ENCODE data around the gene HOXD8.

Gene HOXD8

GRCh38 chr2:176110415-176111308 lies 18.8 kb upstream of the HOXD8 start:
- no peak overlapping the region for H3K4me3 ChIP-seq (ENCODE audit: low read depth, low read length)
- DNase-seq (ENCODE audit: low read depth), result no peak
- TF ChIP-seq POLR2A (IDR thresholded peaks at IDR 0.05; ENCODE audit: extremely low read depth, insufficient read length), result no peak

GRCh38 chr2:176111309-176111663 lies 18.2 kb upstream of the HOXD8 start:
- peak; percentile 76 for DNase-seq (ENCODE audit: low read depth)
- no peak for TF ChIP-seq MAX (IDR thresholded peaks at IDR 0.05; ENCODE audit: low read depth, low read length)
- TF ChIP-seq MYC (IDR thresholded peaks at IDR 0.05; ENCODE audit: low read depth, low read length), result no peak
- TF ChIP-seq CTCF (IDR thresholded peaks at IDR 0.05; ENCODE audit: low read depth, low read length), result peak; percentile 90
- H3K4me3 ChIP-seq (ENCODE audit: low read depth, low read length), result no peak overlapping the region

GRCh38 chr2:176111846-176112374 lies 17.6 kb upstream of the HOXD8 start:
- no peak for DNase-seq (ENCODE audit: low read depth)
- no peak for TF ChIP-seq MAX (IDR thresholded peaks at IDR 0.05; ENCODE audit: low read depth, low read length)
- TF ChIP-seq POLR2A (IDR thresholded peaks at IDR 0.05; ENCODE audit: extremely low read depth, insufficient read length), result no peak
- no peak for TF ChIP-seq CTCF (IDR thresholded peaks at IDR 0.05; ENCODE audit: low read depth, low read length)
- no peak for TF ChIP-seq MYC (IDR thresholded peaks at IDR 0.05; ENCODE audit: low read depth, low read length)
- no peak overlapping the region for H3K4me3 ChIP-seq (ENCODE audit: low read depth, low read length)

GRCh38 chr2:176112375-176113302 lies 16.9 kb upstream of the HOXD8 start:
- no peak overlapping the region for H3K4me3 ChIP-seq (ENCODE audit: low read depth, low read length)
- DNase-seq (ENCODE audit: low read depth), result no peak
- TF ChIP-seq MAX (IDR thresholded peaks at IDR 0.05; ENCODE audit: low read depth, low read length) (no peak), MYC (IDR thresholded peaks at IDR 0.05; ENCODE audit: low read depth, low read length) (no peak), CTCF (IDR thresholded peaks at IDR 0.05; ENCODE audit: low read depth, low read length) (no peak), POLR2A (IDR thresholded peaks at IDR 0.05; ENCODE audit: extremely low read depth, insufficient read length) (no peak)

- H3K4me3 ChIP-seq (ENCODE audit: low read depth, low read length), result no peak overlapping the region
- DNase-seq (ENCODE audit: low read depth), result no peak
- TF ChIP-seq MAX (IDR thresholded peaks at IDR 0.05; ENCODE audit: low read depth, low read length) (no peak), POLR2A (IDR thresholded peaks at IDR 0.05; ENCODE audit: extremely low read depth, insufficient read length) (no peak), MYC (IDR thresholded peaks at IDR 0.05; ENCODE audit: low read depth, low read length) (no peak), CTCF (IDR thresholded peaks at IDR 0.05; ENCODE audit: low read depth, low read length) (no peak)
Measured at GRCh38 chr2:176114120-176114929, 15.2 kb upstream of the HOXD8 start.
